ENCODE measurements around the gene GALNTL6. TPM values are rescaled to one million over a fixed set of nuclear protein-coding genes. Genes with fewer than 3 reads are reported as not detected.

The GALNTL6 gene
- total and polyA plus RNA-seq, 2 of the 4 experiments (the other 2 are of a cell fraction): under 0.01 TPM; not detected in 1

- Histone ChIP-seq H3K14ac (replicated peaks; ENCODE audit: low read depth, low read length) (no peak overlapping the region), H3K9me3 (ENCODE audit: control insufficient read depth, insufficient read depth, low read length) (no peaks in the 10 kb centered on the region), H3K4me3 (ENCODE audit: insufficient read depth, low read depth, low read length) (no peak overlapping the region), H3K79me1 (ENCODE audit: low read depth in 1 of 2, low read length in 2 of 2) (no peaks in the 10 kb centered on the region), H4K5ac (ENCODE audit: low read depth, low read length) (no peak overlapping the region), H4K8ac (ENCODE audit: low read depth in 2 of 2, low read length in 2 of 2) (no peak overlapping the region), H3K27ac (ENCODE audit: insufficient read depth, low read length) (no peak overlapping the region), H3K18ac (ENCODE audit: low read depth, low read length) (no peak overlapping the region), H2BK5ac (ENCODE audit: low read depth, low read length, poor library complexity, severe bottlenecking) (no peak overlapping the region), H3K36me3 (ENCODE audit: control insufficient read depth, insufficient read depth, low read length) (no peaks in the 10 kb centered on the region), H2AFZ (replicated peaks; ENCODE audit: low read length, poor library complexity) (no peak overlapping the region), H3K4ac (ENCODE audit: low read depth, low read length) (no peak overlapping the region), H3K9ac (ENCODE audit: low read depth, low read length) (no peak overlapping the region), H2BK15ac (ENCODE audit: low read depth, low read length) (no peak overlapping the region), H2BK120ac (ENCODE audit: low read depth, low read length) (no peak overlapping the region), H3K27me3 (ENCODE audit: control insufficient read depth, insufficient read depth, low read length) (no peaks in the 10 kb centered on the region), H3K56ac (ENCODE audit: extremely low read depth, insufficient read depth, low read length) (no peak overlapping the region), H4K20me1 (ENCODE audit: insufficient read depth, low read length) (no peaks in the 10 kb centered on the region), H3K9me1 (ENCODE audit: insufficient read depth, low read length) (no peaks in the 10 kb centered on the region), H3K4me2 (ENCODE audit: low read depth, low read length) (no peak overlapping the region), H3K4me1 (ENCODE audit: control insufficient read depth, insufficient read depth, low read length) (no peaks in the 10 kb centered on the region), H2AK9ac (replicated peaks; ENCODE audit: low read depth, low read length, poor library complexity) (no peak overlapping the region), H3K23ac (ENCODE audit: low read depth, low read length) (no peak overlapping the region), H2BK20ac (ENCODE audit: low read depth, low read length) (no peak overlapping the region), H2AK5ac (ENCODE audit: low read depth, low read length) (no peak overlapping the region), H4K91ac (ENCODE audit: insufficient read depth, low read depth, low read length) (no peak overlapping the region)
- no CpG with 5 or more reads among the region's 1 CpG for WGBS, 2 experiments (ENCODE audit: extremely low coverage in 2 of 2, insufficient read length in 1 of 2)
- TF ChIP-seq BHLHE40 (IDR thresholded peaks at IDR 0.05; ENCODE audit: low read depth, low read length) (no peak), POLR2A (IDR thresholded peaks at IDR 0.05; ENCODE audit: low read depth, low read length) (no peak), MXI1 (IDR thresholded peaks at IDR 0.05; ENCODE audit: borderline replicate concordance, low read depth, low read length) (no peak), RCOR1 (IDR thresholded peaks at IDR 0.05; ENCODE audit: insufficient replicate concordance, low read length) (no peak), RAD21 (IDR thresholded peaks at IDR 0.05; ENCODE audit: low read length) (no peak), RFX5 (IDR thresholded peaks at IDR 0.05; ENCODE audit: low read depth, low read length) (no peak), NFE2L2 (IDR thresholded peaks at IDR 0.05; ENCODE audit: low read depth, low read length) (no peak), MAFK (IDR thresholded peaks at IDR 0.05; ENCODE audit: low read depth, low read length) (no peak), USF2 (IDR thresholded peaks at IDR 0.05; ENCODE audit: low read depth, low read length) (no peak), FOS (IDR thresholded peaks at IDR 0.05; ENCODE audit: low read depth, low read length) (no peak), CTCF (conservative IDR thresholded peaks at IDR 0.05; ENCODE audit: low read depth, low read length) (no peak), ELK1 (IDR thresholded peaks at IDR 0.05; ENCODE audit: borderline replicate concordance, low read depth, low read length) (no peak)
- POLR2A ChIA-PET (ENCODE audit: unreplicated experiment): no interaction called here
- dilution Hi-C loops (cut with HindIII; ENCODE audit: low sequenced_read_pairs, unreplicated experiment): no loop called here
- CTCF ChIA-PET: no interaction called here
- intact Hi-C loops (cut with micrococcal nuclease): no loop called here
- no TSS peak for BruUV-seq (replicated peaks)
- in situ Hi-C loops (cut with MboI; ENCODE audit: low sequenced_read_pairs): no loop called here
- ATAC-seq (ENCODE audit: low read depth) (no peak), DNase-seq (no peak)
Measured at GRCh38 chr4:172818901-172819300, 1005.7 kb downstream of the GALNTL6 start.
